GM18907 (cell line): Measurements from ENCODE around the gene ZNF484.

Experiments
- ATAC-seq: cut with Tn5 transposase; IDR thresholded peaks from one replicate; pipeline ENCODE4 v1.9.1; 2021; ENCODE audit warnings: mild to moderate bottlenecking, moderate library complexity; ENCODE audit not compliant: unreplicated experiment

The ZNF484 gene

DNA sequence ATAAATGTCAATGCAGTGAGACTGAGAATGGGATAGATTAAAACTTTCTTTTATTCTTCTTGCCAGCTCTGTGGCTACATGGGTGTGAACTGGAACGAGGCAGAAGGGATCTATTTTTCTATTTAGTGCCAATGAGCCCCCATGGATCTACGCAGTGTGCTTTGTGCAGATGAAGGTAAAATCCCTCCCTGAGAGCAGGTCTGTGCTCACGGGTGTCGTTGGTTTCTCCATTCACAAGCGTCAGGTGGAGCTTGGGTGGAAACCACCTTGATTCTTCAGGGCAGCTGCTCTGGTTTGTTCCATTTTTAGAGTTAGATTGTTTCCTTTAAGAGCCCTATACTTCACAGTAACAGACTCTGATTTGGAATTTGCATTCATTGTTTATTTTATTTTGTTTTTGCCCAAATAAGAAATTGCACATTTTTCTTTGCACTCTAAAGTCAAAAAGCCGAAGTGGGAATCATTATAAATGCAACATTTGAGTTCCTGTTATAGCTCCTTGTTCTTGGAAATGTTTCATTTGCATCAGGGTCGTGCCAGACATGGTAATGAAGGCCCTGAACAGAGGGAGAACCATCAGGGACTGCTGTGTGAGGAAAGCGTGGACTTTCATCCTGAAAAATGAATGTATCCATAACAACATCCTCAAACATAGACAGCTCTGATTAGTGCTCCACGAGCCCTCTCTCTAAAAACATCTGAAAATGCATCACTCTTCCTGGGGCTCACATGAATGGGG is 82.1 kb downstream of the ZNF484 start:
- ATAC-seq, result no peak
